HepG2 (cell line): ENCODE data around the gene KMT2D. TPM values are rescaled to one million over a fixed set of nuclear protein-coding genes. Genes with fewer than 3 reads are reported as not detected.

ENCODE experiments used
- ATAC-seq: fragments of 200-7000 bp; cut with Tn5 transposase; 3 replicates; pipeline ENCODE4 v1.9.1; 2020; ENCODE audit warnings: mild to moderate bottlenecking, moderate library complexity
- BruUV-seq: library from RNA; stranded (reverse); fragments of 400-500 nt; replicated peaks from 2 replicates; lab custom pipeline; 2021; lab: Mats Ljungman, UMichigan
- CTCF ChIA-PET: fragments of 300-600 bp; formaldehyde crosslinking; extraction: SDS; loops from one replicate; lab custom pipeline; 2021; ENCODE audit warnings: low total read pairs, inconsistent platforms, low intra/inter-chr PET ratio; lab: Yijun Ruan, JAX
- POLR2A ChIA-PET: fragments of 350-600 bp; sonication (Branson Sonifier 250); formaldehyde crosslinking; loops from one replicate; lab custom pipeline; 2020; ENCODE audit warnings: antibody characterized with exemption, inconsistent platforms; lab: Yijun Ruan, JAX
- DNase-seq: peaks from one replicate; pipeline ENCODE4 v3.0.0-alpha.2; 2015; ENCODE audit warnings: low spot score
- FAIRE-seq: peaks from 3 replicates; lab custom pipeline; 2011; peaks lifted over from hg19 to GRCh38; lab: Jason Lieb, UNC
- H2AFZ ChIP-seq: one replicate; pipeline ENCODE4 v1.6.1; 2011; ENCODE audit warnings: low read length, inconsistent platforms
- H3K27ac ChIP-seq: fragments of 300-600 bp; 3 replicates; pipeline ENCODE4 v1.8.0; 2011; ENCODE audit warnings: mixed run types, mild to moderate bottlenecking, mixed read lengths, low read length, inconsistent platforms; ENCODE audit not compliant: insufficient read depth; ENCODE audit errors: extremely low read length
- H3K27me3 ChIP-seq, 2 experiments: fragments of 200-600 bp in 1 of 2; 2 replicates in 1 of 2; 3 replicates in 1 of 2; pipeline versions ENCODE4 v1.6.0 to v1.8.0; 2011; ENCODE audit warnings: low read length in 2 of 2, mild to moderate bottlenecking in 2 of 2, moderate library complexity in 2 of 2, inconsistent platforms in 1 of 2; ENCODE audit not compliant: insufficient read depth in 2 of 2, control insufficient read depth in 1 of 2
- H3K36me3 ChIP-seq, 2 experiments: fragments of 200-600 bp in 1 of 2; replicated peaks in 1 of 2; 2 replicates in 1 of 2; 3 replicates in 1 of 2; pipeline versions ENCODE4 v1.5.1 to v1.8.0; 2011; ENCODE audit warnings: low read length in 2 of 2, inconsistent platforms in 1 of 2; ENCODE audit not compliant: insufficient read depth in 2 of 2, control insufficient read depth in 1 of 2
- H3K4me1 ChIP-seq: 2 replicates; pipeline ENCODE4 v1.5.1; 2012; ENCODE audit warnings: low read length, inconsistent platforms; ENCODE audit not compliant: insufficient read depth
- H3K4me2 ChIP-seq: 2 replicates; pipeline ENCODE4 v1.6.0; 2011; ENCODE audit warnings: low read depth, low read length, inconsistent platforms
- H3K4me3 ChIP-seq, 3 experiments: fragments of 200-600 bp in 1 of 3; sonication (generic), shearing (Covaris generic) in 1 of 3; replicated peaks in 1 of 3; 2 replicates each; pipeline ENCODE4 v1.5.1; 2011 to 2016; ENCODE audit warnings: low read length in 3 of 3, inconsistent platforms in 2 of 3, low read depth in 2 of 3, mild to moderate bottlenecking in 2 of 3, control low read depth in 1 of 3, mixed read lengths in 1 of 3; ENCODE audit not compliant: insufficient read depth in 1 of 3
- H3K79me2 ChIP-seq: one replicate; pipeline ENCODE4 v1.6.1; 2011; ENCODE audit warnings: low read length, inconsistent platforms; ENCODE audit not compliant: insufficient read depth
- H3K9ac ChIP-seq: 2 replicates; pipeline ENCODE4 v1.6.0; 2011; ENCODE audit warnings: mild to moderate bottlenecking, low read depth, low read length, inconsistent platforms; ENCODE audit not compliant: insufficient read depth
- H3K9me3 ChIP-seq: 2 replicates; pipeline ENCODE4 v1.5.1; 2012; ENCODE audit warnings: mild to moderate bottlenecking, low read length
- H4K20me1 ChIP-seq: 2 replicates; pipeline ENCODE4 v1.6.0; 2011; ENCODE audit warnings: inconsistent platforms, mild to moderate bottlenecking, low read length, moderate library complexity; ENCODE audit not compliant: insufficient read depth
- CAMTA2 ChIP-seq: sonication (generic); formaldehyde crosslinking; IDR thresholded peaks from 2 replicates; pipeline ENCODE4 v1.4.0; 2020; ENCODE audit warnings: mild to moderate bottlenecking, missing genetic modification reagents, borderline replicate concordance
- KLF12 ChIP-seq: sonication (generic); formaldehyde crosslinking; IDR thresholded peaks from 2 replicates; pipeline ENCODE4 v1.4.0; 2020; ENCODE audit warnings: missing genetic modification reagents, borderline replicate concordance
- KLF13 ChIP-seq: sonication (generic); formaldehyde crosslinking; IDR thresholded peaks from 2 replicates; pipeline ENCODE4 v1.4.0; 2020; ENCODE audit warnings: mild to moderate bottlenecking, missing genetic modification reagents
- MED8 ChIP-seq: sonication (generic); formaldehyde crosslinking; IDR thresholded peaks from 2 replicates; pipeline ENCODE4 v1.8.1; 2023; ENCODE audit warnings: mild to moderate bottlenecking, missing genetic modification reagents; ENCODE audit not compliant: insufficient replicate concordance
- NCOA5 ChIP-seq: sonication (generic); formaldehyde crosslinking; IDR thresholded peaks from 2 replicates; pipeline ENCODE4 v1.4.0; 2020; ENCODE audit warnings: missing genetic modification reagents
- NFIB ChIP-seq: sonication (generic); formaldehyde crosslinking; IDR thresholded peaks from 2 replicates; pipeline ENCODE4 v1.9.0; 2021; ENCODE audit warnings: missing genetic modification reagents, mild to moderate bottlenecking, borderline replicate concordance
- SALL2 ChIP-seq: sonication (generic); formaldehyde crosslinking; IDR thresholded peaks from 2 replicates; pipeline ENCODE4 v1.8.1; 2023; ENCODE audit warnings: mild to moderate bottlenecking, missing genetic modification reagents, inconsistent platforms
- SNRNP70 ChIP-seq: fragments of 200-400 bp; formaldehyde crosslinking; IDR thresholded peaks from 2 replicates; pipeline ENCODE4 v1.6.1; 2017; ENCODE audit warnings: mild to moderate bottlenecking, low read depth, low read length, moderate library complexity
- SRF ChIP-seq: IDR thresholded peaks from 2 replicates; pipeline ENCODE4 v1.6.1; 2011; ENCODE audit warnings: mild to moderate bottlenecking, low read depth, low read length, moderate library complexity
- TCF12 ChIP-seq, 2 experiments: fragments of 450-650 bp in 1 of 2; sonication (generic) in 1 of 2; formaldehyde crosslinking in 1 of 2; IDR thresholded peaks; 2 replicates each; pipeline versions ENCODE4 v1.6.1 to v1.8.0; 2017 to 2022; ENCODE audit warnings: antibody characterized with exemption in 1 of 2, mild to moderate bottlenecking in 1 of 2, missing genetic modification reagents in 1 of 2, moderate library complexity in 1 of 2
- ZBED4 ChIP-seq: sonication (generic); formaldehyde crosslinking; IDR thresholded peaks from 2 replicates; pipeline ENCODE4 v1.4.0; 2020; ENCODE audit warnings: missing genetic modification reagents, borderline replicate concordance
- ZFP62 ChIP-seq: sonication (generic); formaldehyde crosslinking; IDR thresholded peaks from 2 replicates; pipeline ENCODE4 v1.4.0; 2020; ENCODE audit warnings: missing genetic modification reagents
- ZNF225 ChIP-seq: sonication (generic); formaldehyde crosslinking; IDR thresholded peaks from 2 replicates; pipeline ENCODE4 v1.4.0; 2020; ENCODE audit warnings: mild to moderate bottlenecking, missing genetic modification reagents
- ZNF549 ChIP-seq: sonication (generic); formaldehyde crosslinking; IDR thresholded peaks from 2 replicates; pipeline ENCODE4 v1.5.0; 2020; ENCODE audit warnings: missing genetic modification reagents
- ZNF674 ChIP-seq: sonication (generic); formaldehyde crosslinking; IDR thresholded peaks from 2 replicates; pipeline ENCODE4 v1.5.0; 2020; ENCODE audit warnings: low read depth, mild to moderate bottlenecking, missing genetic modification reagents
- WGBS: methylation state at CpG from one replicate; pipeline ENCODE4 v1.1.6; 2017; ENCODE audit warnings: low lambda C conversion rate; 5-methylcytosine and 5-hydroxymethylcytosine counted together
- in situ Hi-C: cut with HindIII; loops from 2 replicates; pipeline ENCODE4 v1.10.0; 2017; ENCODE audit warnings: low pct_unique_long_range_greater_than_20kb; ENCODE audit not compliant: extremely low pct_ligation_motif_present
- intact Hi-C: fragments of 100-400 bp; cut with micrococcal nuclease; formaldehyde crosslinking; loops from one replicate; pipeline ENCODE4 v1.10.0; 2022; ENCODE audit not compliant: unreplicated experiment
- polyA plus RNA-seq, 8 experiments: library from polyadenylated mRNA; depleted of rRNA in 3 of 8; stranded (reverse) in 7 of 8; unstranded in 1 of 8; fragments of >200 nt; fragmentation: Illumina TruSeq in 4 of 8; extraction: Trizol in 4 of 8; gene quantifications; 2 replicates each; pipeline versions ENCODE4 v1.2.1 to v1.2.3, GENCODE V29; 2011 to 2016; ENCODE audit warnings: low read depth in 4 of 8, missing spikeins in 1 of 8, mixed read lengths in 1 of 8; ENCODE audit not compliant: insufficient read depth in 1 of 8
- total RNA-seq, 5 experiments: library from RNA; depleted of rRNA; stranded (reverse); fragments of >200 nt; fragmentation: Illumina TruSeq; extraction: Trizol; gene quantifications; 2 replicates each; pipeline ENCODE4 v1.2.3, GENCODE V29; 2016; ENCODE audit warnings: low read depth in 1 of 5

The KMT2D gene
- total and polyA plus RNA-seq, 2 of the 13 experiments (the other 11 are each of a cell fraction or from before 2014, with no cell fraction given) = 8.1 to 10.4 TPM

- FAIRE-seq = no peak
- no TSS peak for BruUV-seq
- TF ChIP-seq NCOA5 (CRISPR knock-in tag) (no peak), ZBED4 (no peak)
These were observed 39.8 kb upstream of the KMT2D start for GRCh38 chr12:49100380-49100779.

GRCh38 chr12:49098703-49099102, 38.1 kb upstream of the KMT2D start:
- ChIA-PET POLR2A (interaction anchor here (1.2 to 2.8 kb wide), 2 partner anchors 12 to 29 kb away, joined by 3 to 9 read pairs; partner anchors contain the start of genes LMBR1L and RHEBL1), CTCF (interaction anchor here (1.3 to 1.5 kb wide), 2 partner anchors 11 to 35 kb away, joined by 6 to 9 read pairs; no protein-coding TSS in a partner anchor)
- no peak overlapping the region for H3K27ac ChIP-seq
- peaks cover 3 to 13% of the 10 kb centered on the region in 2 experiments; a peak in 2 of 5 replicates for H3K27me3 ChIP-seq
- no peak overlapping the region for H3K9ac ChIP-seq
- in situ Hi-C loops (no loop called here), intact Hi-C loops (loop anchor here (1.0 kb wide), 1 partner anchor 34 kb away; no protein-coding TSS in a partner anchor)
- no peak for FAIRE-seq
- peaks cover 10 to 39% of the 10 kb centered on the region in 2 experiments; a peak in 4 of 5 replicates for H3K36me3 ChIP-seq
- peaks cover 5% of the 10 kb centered on the region; the same call in 1 of the 2 replicates for H4K20me1 ChIP-seq
- no peaks in the 10 kb centered on the region for H3K9me3 ChIP-seq
- BruUV-seq = no TSS peak
- no peaks in the 10 kb centered on the region for H3K79me2 ChIP-seq
- ATAC-seq = no peak
- no peak overlapping the region for H3K4me3 ChIP-seq
- WGBS = 100% methylated on average over 2 of the region's 2 CpGs
- peaks cover 11% of the 10 kb centered on the region; the same call in 1 of the 2 replicates for H3K4me1 ChIP-seq
- H2AFZ ChIP-seq = no peak overlapping the region
- H3K4me2 ChIP-seq = no peak overlapping the region
- no peak for DNase-seq
- TF ChIP-seq ZNF549 (CRISPR knock-in tag) = no peak
- no peak for TF ChIP-seq KLF13 (CRISPR knock-in tag)
- TF ChIP-seq MED8 = no peak
- no peak for TF ChIP-seq TCF12 (IDR thresholded peaks at IDR 0.05)
- no peak for TF ChIP-seq TCF12 (CRISPR knock-in tag; IDR thresholded peaks at IDR 0.05)
- TF ChIP-seq KLF12 (CRISPR knock-in tag) = no peak
- TF ChIP-seq ZFP62 (CRISPR knock-in tag) = no peak
- TF ChIP-seq CAMTA2 (CRISPR knock-in tag) = no peak
- TF ChIP-seq SRF = no peak
- no peak for TF ChIP-seq SALL2
- no peak for TF ChIP-seq SNRNP70
- TF ChIP-seq ZNF674 (CRISPR knock-in tag) = no peak
- no peak for TF ChIP-seq NFIB (CRISPR knock-in tag)
- TF ChIP-seq ZNF225 (CRISPR knock-in tag) = no peak

More at GRCh38 chr12:49100380-49100779, 39.8 kb upstream of the KMT2D start:
- no peaks in the 10 kb centered on the region for H3K79me2 ChIP-seq
- H3K4me1 ChIP-seq = no peaks in the 10 kb centered on the region
- WGBS = 92% methylated on average over 6 of the region's 6 CpGs
- no peak for DNase-seq
- H4K20me1 ChIP-seq = peaks cover 5% of the 10 kb centered on the region; the same call in 1 of the 2 replicates
- H3K9me3 ChIP-seq = no peaks in the 10 kb centered on the region
- no peak overlapping the region for H2AFZ ChIP-seq
- no peak for ATAC-seq
- H3K27me3 ChIP-seq = no peaks in the 10 kb centered on the region
- intact Hi-C loops = no loop called here
- H3K4me2 ChIP-seq = no peak overlapping the region
- ChIA-PET CTCF (no interaction called here), POLR2A (interaction anchor here (2.8 kb wide), 1 partner anchor 10 kb away, joined by 9 read pairs; the partner anchor contains the start of gene LMBR1L)
- in situ Hi-C loops = no loop called here
- no peak overlapping the region for H3K9ac ChIP-seq
- H3K4me3 ChIP-seq = no peak overlapping the region
- peaks cover 13 to 52% of the 10 kb centered on the region in 2 experiments; a peak in 4 of 5 replicates for H3K36me3 ChIP-seq
- H3K27ac ChIP-seq = no peak overlapping the region
